Mononuclear cell (primary cell): Measurements from ENCODE around the gene ARHGAP10. TPM values are rescaled to one million over a fixed set of nuclear protein-coding genes. Genes with fewer than 3 reads are reported as not detected.

ENCODE experiments used
- H3K27me3 ChIP-seq: 2 replicates; pipeline ENCODE4 v1.6.0; 2011; ENCODE audit warnings: low read length, control low read depth; ENCODE audit not compliant: insufficient read depth
- H3K4me1 ChIP-seq: 2 replicates; pipeline ENCODE4 v1.5.1; 2011; ENCODE audit warnings: mild to moderate bottlenecking, low read length, control low read depth; ENCODE audit not compliant: insufficient read depth
- H3K4me3 ChIP-seq: 2 replicates; pipeline ENCODE4 v1.5.1; 2011; ENCODE audit warnings: mild to moderate bottlenecking, low read length, moderate library complexity
- H3K9me3 ChIP-seq: 2 replicates; pipeline ENCODE4 v1.5.1; 2011; ENCODE audit warnings: low read depth, mild to moderate bottlenecking, control low read depth, low read length
- total RNA-seq: library from RNA; depleted of rRNA; stranded (reverse); fragments of >200 nt; gene quantifications from one replicate; pipeline ENCODE4 v1.2.3, GENCODE V29; 2012

ARHGAP10 gene
- total RNA-seq, 1 donor: 10.6 TPM

GRCh38 chr4:147772056-147772455 lies 40.2 kb downstream of the ARHGAP10 start:
- Histone ChIP-seq H3K27me3 (no peaks in the 10 kb centered on the region), H3K4me1 (peaks cover 7% of the 10 kb centered on the region), H3K9me3 (no peaks in the 10 kb centered on the region), H3K4me3 (no peak overlapping the region)

- Histone ChIP-seq H3K4me3 (no peak overlapping the region), H3K9me3 (no peaks in the 10 kb centered on the region), H3K4me1 (peaks cover 7% of the 10 kb centered on the region), H3K27me3 (no peaks in the 10 kb centered on the region)
These were observed 40.6 kb downstream of the ARHGAP10 start for GRCh38 chr4:147772459-147772969.

- H3K27me3 ChIP-seq: no peaks in the 10 kb centered on the region
- no peak overlapping the region for H3K4me3 ChIP-seq
These were observed 41.6 kb downstream of the ARHGAP10 start for GRCh38 chr4:147773261-147774184.

GRCh38 chr4:147776716-147777115 lies 44.8 kb downstream of the ARHGAP10 start:
- H3K9me3 ChIP-seq: no peaks in the 10 kb centered on the region
- peaks cover 22% of the 10 kb centered on the region for H3K4me1 ChIP-seq
- no peaks in the 10 kb centered on the region for H3K27me3 ChIP-seq
- H3K4me3 ChIP-seq: no peak overlapping the region

More at GRCh38 chr4:147773261-147774184, 41.6 kb downstream of the ARHGAP10 start:
- no peaks in the 10 kb centered on the region for H3K4me1 ChIP-seq
- no peaks in the 10 kb centered on the region for H3K9me3 ChIP-seq

GRCh38 chr4:147777456-147778091 lies 45.7 kb downstream of the ARHGAP10 start:
- Histone ChIP-seq H3K4me3 (no peak overlapping the region), H3K4me1 (peaks cover 22% of the 10 kb centered on the region), H3K27me3 (no peaks in the 10 kb centered on the region), H3K9me3 (no peaks in the 10 kb centered on the region)

GRCh38 chr4:147778942-147779341 lies 47.1 kb downstream of the ARHGAP10 start:
- Histone ChIP-seq H3K4me1 (peaks cover 22% of the 10 kb centered on the region), H3K4me3 (no peak overlapping the region), H3K27me3 (no peaks in the 10 kb centered on the region), H3K9me3 (no peaks in the 10 kb centered on the region)

GRCh38 chr4:147779451-147779850 lies 47.6 kb downstream of the ARHGAP10 start:
- H3K9me3 ChIP-seq: no peaks in the 10 kb centered on the region

GRCh38 chr4:147780137-147780777 lies 48.4 kb downstream of the ARHGAP10 start:
- H3K27me3 ChIP-seq: no peaks in the 10 kb centered on the region
- H3K4me3 ChIP-seq: no peak overlapping the region
- no peaks in the 10 kb centered on the region for H3K9me3 ChIP-seq
- H3K4me1 ChIP-seq: peaks cover 22% of the 10 kb centered on the region

More at GRCh38 chr4:147779451-147779850, 47.6 kb downstream of the ARHGAP10 start:
- H3K4me3 ChIP-seq: no peak overlapping the region
- H3K27me3 ChIP-seq: no peaks in the 10 kb centered on the region
- H3K4me1 ChIP-seq: peaks cover 22% of the 10 kb centered on the region

- Histone ChIP-seq H3K4me3 (no peak overlapping the region), H3K27me3 (no peaks in the 10 kb centered on the region), H3K4me1 (peaks cover 22% of the 10 kb centered on the region), H3K9me3 (no peaks in the 10 kb centered on the region)
These were observed 50.3 kb downstream of the ARHGAP10 start for GRCh38 chr4:147782087-147782781.

GRCh38 chr4:147785129-147785528 lies 53.2 kb downstream of the ARHGAP10 start:
- Histone ChIP-seq H3K27me3 (no peaks in the 10 kb centered on the region), H3K4me3 (no peak overlapping the region)

GRCh38 chr4:147786031-147786430 lies 54.1 kb downstream of the ARHGAP10 start:
- Histone ChIP-seq H3K4me1 (no peaks in the 10 kb centered on the region), H3K4me3 (no peak overlapping the region), H3K27me3 (no peaks in the 10 kb centered on the region), H3K9me3 (no peaks in the 10 kb centered on the region)

More at GRCh38 chr4:147785129-147785528, 53.2 kb downstream of the ARHGAP10 start:
- H3K4me1 ChIP-seq: peaks cover 9% of the 10 kb centered on the region
- H3K9me3 ChIP-seq: no peaks in the 10 kb centered on the region

- H3K4me3 ChIP-seq: no peak overlapping the region
- H3K9me3 ChIP-seq: no peaks in the 10 kb centered on the region
- no peaks in the 10 kb centered on the region for H3K4me1 ChIP-seq
- no peaks in the 10 kb centered on the region for H3K27me3 ChIP-seq
These were observed 54.6 kb downstream of the ARHGAP10 start for GRCh38 chr4:147786531-147786930.

- Histone ChIP-seq H3K27me3 (no peaks in the 10 kb centered on the region), H3K9me3 (no peaks in the 10 kb centered on the region), H3K4me1 (no peaks in the 10 kb centered on the region), H3K4me3 (no peak overlapping the region)
These were observed 55.3 kb downstream of the ARHGAP10 start for GRCh38 chr4:147787204-147787603.

GRCh38 chr4:147788791-147789190 lies 56.9 kb downstream of the ARHGAP10 start:
- Histone ChIP-seq H3K27me3 (no peaks in the 10 kb centered on the region), H3K4me3 (no peak overlapping the region), H3K4me1 (peaks cover 8% of the 10 kb centered on the region), H3K9me3 (no peaks in the 10 kb centered on the region)
